H1 (cell line): ENCODE results near the gene MAP2K2. TPM values are rescaled to one million over a fixed set of nuclear protein-coding genes. Genes with fewer than 3 reads are reported as not detected.

Experiments used
- CTCF ChIA-PET: fragments of 300-600 bp; sonication (Branson Sonifier 250); formaldehyde crosslinking; loops from one replicate; lab custom pipeline; 2021; ENCODE audit not compliant: partially characterized antibody; lab: Charles Lee
- POLR2A ChIA-PET: fragments of 300-600 bp; sonication (Branson Sonifier 250); formaldehyde crosslinking; loops from one replicate; lab custom pipeline; 2021; ENCODE audit warnings: inconsistent platforms; ENCODE audit not compliant: partially characterized antibody; lab: Charles Lee
- DNase-seq, 2 experiments: peaks; one replicate each; pipeline versions ENCODE4 v3.0.0 to v3.0.0-alpha.2; 2010 to 2022; ENCODE audit warnings: low spot score in 2 of 2, low read depth in 1 of 2, mixed read lengths in 1 of 2
- FAIRE-seq: peaks from 2 replicates; lab custom pipeline; 2011; peaks lifted over from hg19 to GRCh38; lab: Jason Lieb, UNC
- H2AFZ ChIP-seq: 2 replicates; pipeline ENCODE4 v1.8.1; 2012; ENCODE audit warnings: low read length, inconsistent platforms
- H2AK5ac ChIP-seq: 2 replicates; pipeline ENCODE4 v1.6.1; 2013; ENCODE audit warnings: low read depth, low read length
- H2BK120ac ChIP-seq: replicated peaks from 2 replicates; pipeline ENCODE3; 2013; ENCODE audit warnings: low read depth, low read length, inconsistent platforms
- H2BK12ac ChIP-seq: 2 replicates; pipeline ENCODE4 v1.6.1; 2013; ENCODE audit warnings: low read depth, low read length
- H2BK15ac ChIP-seq: 2 replicates; pipeline ENCODE4 v1.6.1; 2013; ENCODE audit warnings: low read length
- H2BK20ac ChIP-seq: 2 replicates; pipeline ENCODE4 v1.6.1; 2013; ENCODE audit warnings: low read length
- H2BK5ac ChIP-seq: 2 replicates; pipeline ENCODE4 v1.6.1; 2013; ENCODE audit warnings: low read depth, low read length
- H3K14ac ChIP-seq: 2 replicates; pipeline ENCODE4 v1.6.1; 2013; ENCODE audit warnings: inconsistent platforms; ENCODE audit not compliant: insufficient read length
- H3K18ac ChIP-seq: 2 replicates; pipeline ENCODE4 v1.6.1; 2013; ENCODE audit warnings: low read length; ENCODE audit errors: extremely low read depth
- H3K23ac ChIP-seq: 2 replicates; pipeline ENCODE4 v1.6.1; 2013; ENCODE audit warnings: inconsistent platforms; ENCODE audit not compliant: insufficient read length
- H3K23me2 ChIP-seq: 2 replicates; pipeline ENCODE4 v1.6.1; 2013; ENCODE audit warnings: low read depth, low read length
- H3K27ac ChIP-seq: 2 replicates; pipeline ENCODE4 v1.6.1; 2011; ENCODE audit warnings: low read depth, low read length, inconsistent platforms
- H3K27me3 ChIP-seq, 4 experiments: replicated peaks in 1 of 4; 1 replicate in 1 of 4; 2 replicates in 3 of 4; pipeline versions ENCODE4 v1.6.1 to v1.8.1; 2011 to 2013; ENCODE audit warnings: low read length in 3 of 4, mild to moderate bottlenecking in 3 of 4, inconsistent platforms in 2 of 4, mixed read lengths in 2 of 4, moderate library complexity in 1 of 4; ENCODE audit not compliant: control insufficient read depth in 3 of 4, insufficient read depth in 3 of 4; ENCODE audit errors: extremely low read depth in 1 of 4
- H3K36me3 ChIP-seq, 4 experiments: 2 replicates each; pipeline versions ENCODE4 v1.6.1 to v1.8.1; 2011 to 2013; ENCODE audit warnings: mild to moderate bottlenecking in 4 of 4, low read length in 3 of 4, moderate library complexity in 2 of 4, control low read depth in 1 of 4, inconsistent platforms in 1 of 4; ENCODE audit not compliant: insufficient read depth in 4 of 4, control insufficient read depth in 2 of 4
- H3K4ac ChIP-seq: replicated peaks from 2 replicates; pipeline ENCODE3; 2013; ENCODE audit warnings: low read length, low read depth, mixed read lengths, inconsistent platforms; ENCODE audit not compliant: insufficient read length
- H3K4me1 ChIP-seq, 4 experiments: replicated peaks in 1 of 4; 1 replicate in 1 of 4; 2 replicates in 3 of 4; pipeline versions ENCODE4 v1.6.1 to v1.8.1; 2011 to 2013; ENCODE audit warnings: low read length in 3 of 4, inconsistent platforms in 2 of 4, mixed read lengths in 1 of 4; ENCODE audit not compliant: insufficient read depth in 4 of 4, control insufficient read depth in 3 of 4
- H3K4me2 ChIP-seq, 2 experiments: 2 replicates each; pipeline versions ENCODE4 v1.6.1 to v1.8.1; 2011 to 2013; ENCODE audit warnings: low read depth in 2 of 2, low read length in 2 of 2, control low read depth in 1 of 2, inconsistent platforms in 1 of 2, mild to moderate bottlenecking in 1 of 2; ENCODE audit not compliant: insufficient read depth in 1 of 2
- H3K4me3 ChIP-seq, 4 experiments: fragments of 200-600, 300-600 bp in 1 of 4; sonication (generic), shearing (Covaris generic), sonication (Bioruptor Twin) in 1 of 4; 2 replicates each; pipeline versions ENCODE4 v1.5.1 to v1.8.1; 2011 to 2016; ENCODE audit warnings: low read length in 4 of 4, low read depth in 3 of 4, control low read depth in 2 of 4, inconsistent platforms in 2 of 4, mild to moderate bottlenecking in 2 of 4, mixed read lengths in 1 of 4, moderate library complexity in 1 of 4; ENCODE audit not compliant: insufficient read depth in 2 of 4; ENCODE audit errors: extremely low read depth in 1 of 4
- H3K56ac ChIP-seq: replicated peaks from 2 replicates; pipeline ENCODE3; 2013; ENCODE audit warnings: low read depth, mild to moderate bottlenecking, mixed read lengths, low read length, inconsistent platforms; ENCODE audit not compliant: insufficient read length
- H3K79me1 ChIP-seq: 2 replicates; pipeline ENCODE4 v1.6.1; 2013; ENCODE audit warnings: low read depth, low read length, control low read depth
- H3K79me2 ChIP-seq, 2 experiments: 2 replicates each; pipeline versions ENCODE4 v1.6.1 to v1.8.1; 2012 to 2013; ENCODE audit warnings: low read length in 2 of 2, mild to moderate bottlenecking in 2 of 2, inconsistent platforms in 1 of 2; ENCODE audit not compliant: insufficient read depth in 2 of 2, control insufficient read depth in 1 of 2
- H3K9ac ChIP-seq, 4 experiments: replicated peaks in 1 of 4; 1 replicate in 1 of 4; 2 replicates in 3 of 4; pipeline versions ENCODE4 v1.6.1 to v1.8.1; 2011 to 2013; ENCODE audit warnings: low read depth in 3 of 4, low read length in 3 of 4, control low read depth in 2 of 4, mild to moderate bottlenecking in 2 of 4, moderate library complexity in 2 of 4, inconsistent platforms in 1 of 4; ENCODE audit errors: extremely low read depth in 1 of 4
- H3K9me3 ChIP-seq, 2 experiments: 2 replicates each; pipeline versions ENCODE4 v1.6.1 to v1.8.1; 2012 to 2013; ENCODE audit warnings: mild to moderate bottlenecking in 2 of 2, moderate library complexity in 2 of 2, control low read depth in 1 of 2, inconsistent platforms in 1 of 2, low read depth in 1 of 2, low read length in 1 of 2, mixed read lengths in 1 of 2; ENCODE audit not compliant: insufficient read depth in 2 of 2
- H4K20me1 ChIP-seq, 2 experiments: replicated peaks in 1 of 2; 2 replicates each; pipeline versions ENCODE3 to v1.8.1; 2011 to 2013; ENCODE audit warnings: inconsistent platforms in 2 of 2, low read length in 2 of 2, mild to moderate bottlenecking in 1 of 2; ENCODE audit not compliant: insufficient read depth in 2 of 2, control insufficient read depth in 1 of 2
- H4K5ac ChIP-seq: 2 replicates; pipeline ENCODE4 v1.6.1; 2013; ENCODE audit warnings: low read length, low read depth, mixed read lengths, inconsistent platforms; ENCODE audit not compliant: insufficient read length
- H4K8ac ChIP-seq: 2 replicates; pipeline ENCODE4 v1.8.0; 2013; ENCODE audit warnings: mild to moderate bottlenecking, moderate library complexity, low read length, inconsistent platforms; ENCODE audit not compliant: insufficient read depth; ENCODE audit errors: extremely low read depth
- H4K91ac ChIP-seq: replicated peaks from 2 replicates; pipeline ENCODE3; 2013; ENCODE audit warnings: low read length, mixed read lengths, inconsistent platforms; ENCODE audit not compliant: insufficient read length
- CBX8 ChIP-seq: fragments of 300-800, 300-1000 bp; sonication (generic); IDR thresholded peaks from 2 replicates; pipeline ENCODE4 v1.7.1; 2016; ENCODE audit warnings: low read depth, low read length, borderline replicate concordance
- CEBPB ChIP-seq: IDR thresholded peaks from 2 replicates; pipeline ENCODE4 v1.6.1; 2012; ENCODE audit warnings: low read depth, low read length
- CTCF ChIP-seq, 3 experiments: IDR thresholded peaks; 1 replicate in 2 of 3; 2 replicates in 1 of 3; pipeline versions ENCODE4 v1.5.1 to v1.6.1; 2011; ENCODE audit warnings: low read length in 3 of 3, mild to moderate bottlenecking in 3 of 3, inconsistent platforms in 2 of 3, low read depth in 1 of 3, moderate library complexity in 1 of 3; ENCODE audit not compliant: insufficient read depth in 1 of 3; ENCODE audit errors: control extremely low read depth in 1 of 3
- E2F6 ChIP-seq: IDR thresholded peaks from 2 replicates; pipeline ENCODE4 v1.6.1; 2012; ENCODE audit warnings: inconsistent platforms
- EGR1 ChIP-seq: IDR thresholded peaks from 2 replicates; pipeline ENCODE4 v1.6.1; 2011; ENCODE audit warnings: low read depth, low read length, borderline replicate concordance
- KDM5A ChIP-seq: fragments of 200-600 bp; IDR thresholded peaks from 2 replicates; pipeline ENCODE4 v1.7.1; 2012; ENCODE audit warnings: mild to moderate bottlenecking, low read length, inconsistent platforms, mixed read lengths
- RFX5 ChIP-seq: IDR thresholded peaks from 2 replicates; pipeline ENCODE4 v1.6.1; 2011; ENCODE audit warnings: low read depth, low read length, improper control_type of control experiment, borderline replicate concordance
- RXRA ChIP-seq: IDR thresholded peaks from 2 replicates; pipeline ENCODE4 v1.6.1; 2011; ENCODE audit warnings: low read depth, mild to moderate bottlenecking, low read length, moderate library complexity; ENCODE audit not compliant: insufficient read depth
- SP1 ChIP-seq: IDR thresholded peaks from 2 replicates; pipeline ENCODE4 v1.6.1; 2011; ENCODE audit warnings: low read depth, low read length
- SRF ChIP-seq: IDR thresholded peaks from 2 replicates; pipeline ENCODE4 v1.6.1; 2011; ENCODE audit warnings: mild to moderate bottlenecking, low read depth, low read length, moderate library complexity
- TEAD4 ChIP-seq: IDR thresholded peaks from 2 replicates; pipeline ENCODE4 v1.6.1; 2012; ENCODE audit warnings: low read depth, low read length, inconsistent platforms, mixed read lengths
- WGBS, 2 experiments: shearing (Covaris generic) in 1 of 2; methylation state at CpG; one replicate each; pipeline versions ENCODE4 v1.1.6 to v1.1.7; 2013 to 2015; ENCODE audit warnings: low lambda C conversion rate in 2 of 2, mixed read lengths in 2 of 2, inconsistent platforms in 1 of 2, low coverage in 1 of 2, missing lambda C conversion rate in 1 of 2; ENCODE audit not compliant: insufficient replicate concordance in 2 of 2, insufficient coverage in 1 of 2, insufficient read length in 1 of 2; ENCODE audit errors: extremely low coverage in 1 of 2, missing lambda C conversion rate in 1 of 2; 5-methylcytosine and 5-hydroxymethylcytosine counted together
- polyA plus RNA-seq, 7 experiments: library from polyadenylated mRNA; depleted of rRNA in 3 of 7; stranded (reverse) in 5 of 7; unstranded in 2 of 7; fragments of >200 nt in 5 of 7; fragments of 200-250 nt in 2 of 7; gene quantifications; 1 replicate in 5 of 7; 2 replicates in 1 of 7; 4 replicates in 1 of 7; pipeline versions ENCODE4 v1.2.1 to v1.2.3, GENCODE V29; 2011 to 2013; ENCODE audit warnings: missing spikeins in 2 of 7, mixed read lengths in 2 of 7
- total RNA-seq: library from RNA; stranded (reverse); fragmentation: NEBNext Ultra II Directional; extraction: Animal tissue kit (Norgen Biotek cat#: 25700); gene quantifications from 2 replicates; pipeline ENCODE4 v1.2.1, GENCODE V29; 2021

The MAP2K2 gene
- total and polyA plus RNA-seq, 2 of the 8 experiments (the other 6 are each of a cell fraction or from before 2014, with no cell fraction given) = 111 to 162 TPM

GRCh38 chr19:4059453-4059871 lies 64.5 kb downstream of the MAP2K2 start:
- no peak overlapping the region for H3K18ac ChIP-seq
- H3K9ac ChIP-seq = no peak overlapping the region
- no peak overlapping the region for H3K4me3 ChIP-seq
- peaks cover 40 to 48% of the 10 kb centered on the region in 2 experiments for H4K20me1 ChIP-seq
- peak overlapping the region; percentile 14 for H3K4ac ChIP-seq
- H3K4me1 ChIP-seq = peaks cover 0 to 39% (median 20%) of the 10 kb centered on the region in 4 experiments; a peak in 5 of 7 replicates
- H3K79me1 ChIP-seq = peaks cover 15% of the 10 kb centered on the region
- H2AFZ ChIP-seq = no peak overlapping the region
- no peak overlapping the region for H3K56ac ChIP-seq
- peaks cover 1% of the 10 kb centered on the region; the same call in 1 of the 2 replicates for H3K23me2 ChIP-seq
- H2BK120ac ChIP-seq = no peak overlapping the region
- no peak overlapping the region for H2BK15ac ChIP-seq
- H3K36me3 ChIP-seq = peaks cover 0 to 8% (median under 1%) of the 10 kb centered on the region in 4 experiments; a peak in 3 of 8 replicates
- DNase-seq = no peak
- no peaks in the 10 kb centered on the region for H3K27me3 ChIP-seq
- 86% methylated on average over 19 of the region's 19 CpGs; no CpG with 5 or more reads in 1 of the 2 experiments for WGBS, 2 experiments
- H4K5ac ChIP-seq = no peak overlapping the region
- H3K9me3 ChIP-seq = no peaks in the 10 kb centered on the region
- H3K79me2 ChIP-seq = peaks cover 25 to 82% of the 10 kb centered on the region in 2 experiments; a peak in 3 of 4 replicates
- H3K4me2 ChIP-seq = no peak overlapping the region
- H2BK5ac ChIP-seq = no peak overlapping the region
- ChIA-PET POLR2A (interaction anchor here (0.7 to 2.7 kb wide), 8 partner anchors 12 to 75 kb away, joined by 3 to 10 read pairs (median 5); partner anchors contain the start of genes EEF2 and PIAS4), CTCF (no interaction called here)
- H3K27ac ChIP-seq = no peak overlapping the region
- H3K23ac ChIP-seq = no peak overlapping the region
- no peak overlapping the region for H4K91ac ChIP-seq
- no peak for FAIRE-seq
- no peak overlapping the region for H2BK12ac ChIP-seq
- no peak overlapping the region for H4K8ac ChIP-seq
- no peak overlapping the region for H3K14ac ChIP-seq
- no peak overlapping the region for H2AK5ac ChIP-seq
- no peak overlapping the region for H2BK20ac ChIP-seq
- no peak for TF ChIP-seq TEAD4
- TF ChIP-seq SRF = no peak
- TF ChIP-seq CBX8 = no peak
- no peak for TF ChIP-seq KDM5A
- no peak for TF ChIP-seq RXRA
- TF ChIP-seq E2F6 = no peak
- TF ChIP-seq RFX5 = no peak
- TF ChIP-seq CTCF (IDR thresholded peaks at IDR 0.05; ENCODE audit: control extremely low read depth in 1 of 3, insufficient read depth in 1 of 3, low read depth in 1 of 3, low read length in 3 of 3) = no peak
- no peak for TF ChIP-seq EGR1
- TF ChIP-seq SP1 = no peak
- TF ChIP-seq CEBPB = no peak
